KBM-7 (cell line): ENCODE data around the gene MZB1.

Source experiments
- DNase-seq: peaks from one replicate; pipeline ENCODE4 v3.0.0-alpha.2; 2015
- in situ Hi-C: fragments of 300-500 bp; cut with MboI; formaldehyde crosslinking; loops from 2 replicates; pipeline ENCODE4 v1.14.3; 2020; ENCODE audit warnings: low sequenced_read_pairs, low pct_unique_long_range_greater_than_20kb, mixed read lengths

Gene MZB1, protein sequence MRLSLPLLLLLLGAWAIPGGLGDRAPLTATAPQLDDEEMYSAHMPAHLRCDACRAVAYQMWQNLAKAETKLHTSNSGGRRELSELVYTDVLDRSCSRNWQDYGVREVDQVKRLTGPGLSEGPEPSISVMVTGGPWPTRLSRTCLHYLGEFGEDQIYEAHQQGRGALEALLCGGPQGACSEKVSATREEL

DNA sequence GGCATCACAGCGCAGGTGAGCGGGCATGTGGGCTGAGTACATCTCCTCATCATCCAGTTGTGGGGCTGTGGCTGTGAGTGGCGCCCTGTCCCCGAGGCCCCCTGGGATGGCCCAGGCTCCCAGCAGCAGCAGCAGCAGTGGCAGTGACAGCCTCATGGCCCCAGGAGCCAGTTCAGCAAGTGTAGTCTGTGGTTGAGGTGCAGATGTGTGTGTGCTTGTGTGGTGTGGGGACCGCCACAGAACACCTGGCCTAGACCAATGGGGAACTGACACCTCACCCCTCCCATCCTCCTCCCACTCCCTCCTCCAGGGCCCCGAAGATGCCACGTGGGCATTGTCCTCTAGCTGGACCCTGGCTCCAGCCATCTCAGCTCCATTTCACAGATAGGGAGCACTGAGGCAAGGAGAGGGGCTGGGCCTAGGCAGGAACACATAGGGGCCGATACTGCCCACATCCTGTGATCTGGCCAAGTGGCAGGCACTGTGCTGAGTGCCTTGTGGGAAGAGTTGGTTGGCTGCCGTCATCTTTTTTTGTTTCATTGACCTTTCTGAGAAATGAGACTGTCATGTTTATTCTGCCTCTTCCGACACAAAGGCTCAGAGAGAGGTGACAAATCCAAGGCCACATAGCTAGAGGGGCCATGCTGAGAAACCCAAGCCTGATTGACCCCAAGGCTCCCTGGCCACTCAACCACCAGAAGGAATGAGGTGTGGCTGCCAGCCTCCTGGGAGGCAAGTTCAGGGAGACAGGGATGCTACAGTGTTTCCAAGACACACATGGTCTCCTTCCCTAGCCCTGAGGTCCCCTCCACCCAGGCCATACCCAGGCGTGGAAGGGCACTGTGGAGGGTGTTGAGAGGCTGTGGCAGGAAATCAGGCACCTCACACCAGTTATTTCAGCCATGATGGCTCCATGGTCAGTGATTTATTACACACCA, at the start of gene MZB1:
Gene MZB1 (minus strand): TSS at position 213 of the 938 bp plus-strand sequence. CDS start 57 bp downstream, at position 156.
- in situ Hi-C loops, result no loop called here
- DNase-seq, result peak; percentile 48

- in situ Hi-C loops, result no loop called here
- DNase-seq, result peak; percentile 86
Measured at GRCh38 chr5:139439013-139439903, 49.5 kb upstream of the MZB1 start, which contains the start of gene DNAJC18. Gene DNAJC18, minus strand, starts transcription at chr5:139439525. Its CDS starts 80 bp downstream, at chr5:139439445.

DNA sequence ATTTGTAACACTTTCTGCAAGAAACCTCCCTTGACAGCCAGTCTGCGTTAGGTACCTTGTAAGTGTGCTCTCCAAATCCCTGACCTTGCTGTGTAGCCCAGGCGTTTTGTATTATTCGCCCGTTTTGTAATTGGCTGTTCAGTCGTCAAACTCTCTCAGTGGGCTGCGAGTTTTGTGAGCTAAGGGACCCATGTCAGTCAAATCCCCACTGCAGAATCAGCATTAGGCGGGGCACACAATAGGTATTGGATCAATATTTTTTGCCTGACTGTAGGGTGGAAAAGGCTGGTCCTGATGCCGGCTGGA, 48.9 kb upstream of the MZB1 start:
- in situ Hi-C loops, result no loop called here
- no peak for DNase-seq

DNA sequence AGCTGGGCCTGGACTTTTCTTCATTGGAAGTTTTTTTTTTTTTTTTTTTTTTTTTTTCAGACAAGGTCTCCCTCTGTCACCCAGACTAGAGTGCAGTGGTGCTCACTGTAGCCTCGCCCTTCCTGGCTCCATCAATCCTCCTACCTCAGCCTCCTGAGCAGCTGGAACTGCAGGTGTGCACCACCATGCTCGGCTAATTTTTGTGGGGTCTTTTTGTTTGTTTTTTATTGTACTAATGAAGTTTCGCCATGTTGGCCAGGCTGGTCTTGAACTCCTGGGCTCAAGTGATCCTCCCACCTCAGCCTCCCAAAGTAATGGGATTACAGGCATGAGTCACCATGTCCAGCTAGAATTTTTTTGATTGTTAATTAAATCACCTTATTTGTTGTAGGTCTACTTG, 46.0 kb upstream of the MZB1 start:
- no peak for DNase-seq
- in situ Hi-C loops, result no loop called here

GRCh38 chr5:139431706-139432105, 42.0 kb upstream of the MZB1 start:
- in situ Hi-C loops, result no loop called here
- no peak for DNase-seq

DNA sequence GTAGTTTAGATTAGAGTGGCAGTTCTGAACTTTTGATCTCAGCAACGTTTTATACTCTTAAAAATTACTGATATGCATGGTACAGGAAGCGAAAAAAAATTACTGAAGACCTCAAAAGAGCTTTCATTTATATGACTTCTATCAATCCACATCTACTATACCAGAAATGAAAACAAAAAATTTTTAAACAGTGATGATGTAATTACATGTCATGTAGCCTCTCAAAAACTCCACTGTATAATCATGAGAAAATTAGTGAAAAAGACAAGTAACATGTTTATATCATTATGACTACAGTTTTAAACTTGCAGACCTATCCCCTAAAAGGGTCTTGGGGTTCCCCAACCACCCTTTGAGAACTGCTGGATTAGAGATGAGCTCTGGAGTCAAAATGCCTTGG, 40.3 kb upstream of the MZB1 start:
- in situ Hi-C loops, result no loop called here
- DNase-seq, result no peak

GRCh38 chr5:139426203-139426885, 36.6 kb upstream of the MZB1 start:
- no peak for DNase-seq

DNA sequence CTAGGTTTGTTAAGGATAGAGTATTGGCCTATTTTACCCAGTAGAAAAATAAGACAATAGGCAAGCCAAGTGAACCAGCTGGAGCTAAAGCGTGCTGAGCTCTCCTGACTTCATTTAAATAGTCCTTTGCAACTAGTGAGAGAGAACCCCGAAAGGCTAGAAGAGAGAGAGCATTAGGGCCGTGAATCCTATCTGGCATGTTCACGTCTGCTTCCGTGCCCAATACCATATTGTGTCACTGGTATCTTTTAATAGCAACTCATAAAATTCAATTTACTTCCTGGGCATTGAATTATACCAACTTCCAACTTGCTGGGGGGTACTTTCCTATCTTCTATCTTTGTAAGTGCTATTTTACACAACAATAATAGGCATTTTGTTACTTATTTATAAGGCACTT, 35.8 kb upstream of the MZB1 start:
- DNase-seq, result no peak

More at GRCh38 chr5:139426203-139426885, 36.6 kb upstream of the MZB1 start:
- in situ Hi-C loops, result loop anchor here (10.0 kb wide), 1 partner anchor 48 kb away; the partner anchor contains the start of gene SMIM33

DNA sequence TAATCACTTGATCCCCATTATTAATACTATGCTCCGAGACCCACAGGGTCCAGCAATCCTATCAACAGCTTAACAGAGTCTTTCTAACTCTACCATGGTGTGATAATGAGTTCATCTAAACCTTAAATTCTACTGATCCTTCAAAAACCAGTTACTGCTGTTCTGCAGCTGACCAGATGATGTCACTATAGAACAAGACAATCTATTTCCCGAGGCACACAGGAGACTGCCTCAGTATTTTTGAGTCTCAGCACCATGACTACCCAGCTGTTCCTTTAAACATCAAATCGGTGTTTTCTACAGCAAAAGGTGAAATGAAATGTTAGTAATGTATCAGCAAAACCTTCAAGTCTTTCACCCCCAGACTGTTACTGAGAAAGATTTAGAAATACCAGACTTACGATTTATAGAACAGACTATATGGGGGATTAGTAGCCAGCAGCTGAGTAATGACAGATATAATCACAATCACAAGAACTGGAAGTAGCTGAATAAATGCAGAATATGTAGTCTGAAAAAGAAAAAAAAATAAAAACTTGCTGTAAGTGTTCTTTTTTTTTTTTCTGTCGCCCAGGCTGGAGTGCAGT, 32.7 kb upstream of the MZB1 start:
- peak; percentile 89 for DNase-seq
- in situ Hi-C loops, result loop anchor here (10.0 kb wide), 1 partner anchor 52 kb away; the partner anchor contains the start of gene SMIM33

More for the DNA sequence above, 35.8 kb upstream of the MZB1 start:
- in situ Hi-C loops, result loop anchor here (10.0 kb wide), 1 partner anchor 49 kb away; the partner anchor contains the start of gene SMIM33

DNA sequence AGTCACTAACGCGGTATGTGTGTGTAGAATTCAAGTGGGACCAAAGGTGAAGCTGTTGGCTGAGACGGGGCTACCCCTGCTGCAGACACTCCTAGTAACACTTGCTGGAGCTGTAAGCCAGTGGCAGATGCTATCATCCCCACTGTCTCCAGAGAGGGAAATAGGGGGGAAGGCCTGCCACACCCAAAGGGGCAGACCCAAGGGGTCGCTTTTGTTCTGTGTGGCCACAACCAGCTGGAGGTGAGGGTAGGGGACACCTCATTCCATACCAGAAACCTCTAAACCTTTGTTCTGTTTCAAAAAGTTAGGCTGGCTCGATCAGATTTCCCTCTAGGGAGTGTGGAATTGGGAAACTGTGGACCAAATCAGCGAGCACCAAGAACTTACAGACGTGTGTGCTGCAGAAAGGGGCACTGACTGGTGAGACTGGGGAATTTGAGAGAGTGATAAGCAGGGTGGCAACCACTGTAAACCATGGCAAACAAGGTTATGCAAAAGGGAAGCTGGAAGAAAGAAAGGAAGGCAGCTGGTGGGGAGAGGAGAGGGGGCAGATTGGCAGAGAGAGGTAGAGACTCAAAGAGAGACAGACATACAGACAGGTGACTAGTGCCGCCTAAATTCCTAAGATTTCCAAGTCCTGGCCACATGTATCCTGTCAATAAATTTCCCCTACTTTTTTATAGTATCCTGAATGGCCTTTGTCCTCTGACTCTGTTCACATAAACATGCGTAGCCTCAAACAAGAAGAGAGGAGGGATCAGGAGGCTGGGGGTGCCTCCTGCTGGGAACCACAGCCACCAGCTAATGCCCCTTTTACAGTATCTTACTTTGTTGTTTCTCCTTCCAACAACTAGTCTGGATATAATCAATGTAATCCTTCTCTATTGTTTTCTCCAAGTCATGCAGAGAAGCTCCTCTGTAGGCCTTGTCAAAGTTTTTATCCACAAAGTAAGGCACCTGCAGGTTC, 29.8 kb upstream of the MZB1 start:
- no peak for DNase-seq
- in situ Hi-C loops, result loop anchor here (10.0 kb wide), 1 partner anchor 55 kb away; the partner anchor contains the start of gene SMIM33

DNA sequence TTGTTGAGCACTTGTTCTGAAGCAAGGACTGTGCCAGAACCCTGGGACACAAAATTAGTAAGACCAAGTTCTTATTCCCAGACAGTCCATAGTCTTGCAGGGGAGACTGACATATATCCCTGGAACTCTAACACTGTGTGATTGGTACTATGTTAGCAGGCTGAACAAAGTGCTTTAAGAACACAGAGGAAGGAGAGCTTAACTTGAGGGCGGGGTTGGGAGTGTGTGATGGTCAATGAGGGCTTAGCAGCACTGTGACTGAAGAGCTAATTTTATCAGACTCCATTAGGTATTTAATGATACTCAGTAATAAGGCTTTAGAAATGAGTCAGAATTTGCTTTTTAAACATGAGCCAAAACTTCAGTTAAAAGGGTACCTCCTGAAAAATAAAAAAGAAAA, 29.1 kb upstream of the MZB1 start:
- in situ Hi-C loops, result no loop called here
- no peak for DNase-seq

DNA sequence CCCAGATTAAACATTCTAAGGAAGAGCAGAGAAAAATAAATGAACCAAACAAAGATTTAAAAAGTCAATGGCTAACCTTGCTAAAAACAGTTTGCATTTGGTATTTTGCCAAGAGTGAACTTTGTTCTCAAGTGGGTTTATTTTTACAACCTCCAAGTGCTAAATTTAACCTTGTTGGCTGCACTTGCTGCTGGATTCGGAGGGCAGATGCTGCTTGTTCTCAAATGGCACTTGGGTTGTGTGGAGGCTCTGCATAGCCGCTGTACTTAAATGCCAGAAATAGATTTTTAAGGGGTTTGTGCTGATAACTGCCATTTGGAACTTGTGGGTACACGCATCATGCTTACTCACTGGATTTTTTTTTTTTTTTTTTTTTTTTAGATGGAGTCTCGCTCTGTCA, 27.5 kb upstream of the MZB1 start:
- in situ Hi-C loops, result no loop called here
- peak; percentile 53 for DNase-seq

DNA sequence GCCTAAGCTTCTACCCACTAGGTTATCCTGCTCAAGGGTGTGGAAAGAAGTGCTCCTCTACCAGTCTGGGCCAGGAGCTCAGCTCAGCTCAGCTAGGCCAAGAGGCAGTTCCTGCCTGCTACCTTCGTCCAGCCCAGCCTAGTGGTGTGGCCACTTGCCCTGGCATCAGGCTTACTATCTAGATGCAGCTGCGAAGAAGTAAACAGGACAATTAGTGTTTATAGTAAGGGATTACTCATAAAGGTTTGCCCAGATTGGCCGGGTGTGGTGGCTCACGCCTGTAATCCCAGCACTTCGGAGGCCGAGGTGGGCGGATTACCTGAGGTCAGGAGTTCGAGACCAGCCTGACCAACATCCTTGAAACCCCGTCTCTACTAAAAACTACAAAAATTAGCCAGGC, 26.9 kb upstream of the MZB1 start:
- in situ Hi-C loops, result no loop called here

GRCh38 chr5:139415869-139416268, 26.2 kb upstream of the MZB1 start:
- DNase-seq, result no peak
- in situ Hi-C loops, result no loop called here

More for the DNA sequence above, 26.9 kb upstream of the MZB1 start:
- DNase-seq, result no peak

GRCh38 chr5:139415221-139415861, 25.6 kb upstream of the MZB1 start:
- no peak for DNase-seq
- in situ Hi-C loops, result no loop called here

- in situ Hi-C loops, result no loop called here
- DNase-seq, result no peak
Measured at GRCh38 chr5:139414581-139415130, 24.9 kb upstream of the MZB1 start.

- in situ Hi-C loops, result no loop called here
- DNase-seq, result no peak
Measured at GRCh38 chr5:139413963-139414362, 24.2 kb upstream of the MZB1 start.
